Calu3 (cell line): ENCODE results near the gene ARL5B. TPM values are rescaled to one million over a fixed set of nuclear protein-coding genes. Genes with fewer than 3 reads are reported as not detected.

ENCODE experiments used
- BruUV-seq: library from RNA; stranded (reverse); fragments of 400-500 nt; replicated peaks from 2 replicates; lab custom pipeline; 2021; lab: Mats Ljungman, UMichigan
- CTCF ChIA-PET: fragments of 300-600 bp; sonication (Branson Sonifier 250); formaldehyde crosslinking; loops from one replicate; lab custom pipeline; 2022; ENCODE audit warnings: antibody characterized with exemption; lab: Charles Lee
- DNase-seq: peaks from one replicate; pipeline ENCODE4 v3.0.0; 2022
- H3K27ac Mint-ChIP-seq: one replicate; pipeline ENCODE4 v1.8.0; 2022; ENCODE audit warnings: mixed read lengths; ENCODE audit not compliant: unreplicated experiment
- H3K27me3 Mint-ChIP-seq: one replicate; pipeline ENCODE4 v1.8.0; 2022; ENCODE audit warnings: mixed read lengths; ENCODE audit not compliant: unreplicated experiment
- H3K36me3 Mint-ChIP-seq: one replicate; pipeline ENCODE4 v1.8.0; 2022; ENCODE audit warnings: mild to moderate bottlenecking, moderate library complexity, mixed read lengths; ENCODE audit not compliant: insufficient read depth, unreplicated experiment
- H3K4me1 Mint-ChIP-seq: one replicate; pipeline ENCODE4 v1.8.0; 2022; ENCODE audit warnings: mild to moderate bottlenecking, low read depth, mixed read lengths; ENCODE audit not compliant: unreplicated experiment
- H3K4me3 Mint-ChIP-seq: one replicate; pipeline ENCODE4 v1.8.0; 2022; ENCODE audit warnings: mild to moderate bottlenecking, low read depth, moderate library complexity, mixed read lengths; ENCODE audit not compliant: unreplicated experiment
- H3K9me3 Mint-ChIP-seq: one replicate; pipeline ENCODE4 v1.8.0; 2022; ENCODE audit warnings: low read depth, mixed read lengths; ENCODE audit not compliant: unreplicated experiment
- intact Hi-C: fragments of 100-400 bp; cut with micrococcal nuclease; formaldehyde crosslinking; loops from one replicate; pipeline ENCODE4 v1.10.0; 2022; ENCODE audit not compliant: unreplicated experiment
- total RNA-seq: library from RNA; stranded (reverse); gene quantifications from 2 replicates; pipeline ENCODE4 v1.2.3, GENCODE V29; 2022
- TF ChIP-seq, protein P1 (sequence below): fragments of 200-600 bp; IDR thresholded peaks from one replicate; pipeline ENCODE4 v1.8.0; 2022; ENCODE audit warnings: antibody characterized with exemption; ENCODE audit not compliant: unreplicated experiment

ARL5B gene
- total RNA-seq, 1 experiment from 2014 or later = 15.3 TPM

DNA sequence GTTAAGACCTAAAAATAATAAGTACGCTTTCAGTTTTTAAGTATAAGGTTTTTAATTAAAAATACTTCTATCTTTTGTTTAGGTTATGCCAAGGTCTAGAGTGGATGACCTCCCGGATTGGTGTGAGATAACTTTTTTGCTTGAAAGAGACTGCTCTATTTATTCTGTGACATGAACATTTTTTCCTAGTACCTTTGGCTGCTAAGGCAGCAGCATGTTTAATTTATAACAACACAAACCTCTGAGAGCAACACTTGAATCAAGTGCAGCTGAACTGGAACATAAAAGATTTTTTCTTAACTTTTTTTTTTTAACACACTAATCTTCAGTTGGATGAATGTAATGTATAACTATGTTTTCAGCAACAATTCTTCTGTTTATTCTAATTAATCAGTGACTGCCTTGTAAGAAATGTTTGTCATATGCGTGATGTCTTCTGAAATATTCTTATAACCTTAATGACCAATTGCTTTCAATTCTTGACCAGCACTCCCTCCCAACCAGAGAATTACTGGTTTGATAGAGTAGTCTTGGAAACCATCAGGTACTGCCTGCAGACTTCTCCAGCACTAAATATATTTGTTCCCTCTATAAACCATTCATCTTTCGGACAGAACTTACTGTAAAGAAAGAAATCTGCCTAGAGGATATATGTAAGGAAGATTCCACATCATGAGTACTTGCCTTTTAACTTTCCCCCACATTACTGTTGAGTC is 16.0 kb downstream of the ARL5B start:
- intact Hi-C loops = no loop called here
- no peak overlapping the region for H3K27ac Mint-ChIP-seq
- TF ChIP-seq, protein P1, sequence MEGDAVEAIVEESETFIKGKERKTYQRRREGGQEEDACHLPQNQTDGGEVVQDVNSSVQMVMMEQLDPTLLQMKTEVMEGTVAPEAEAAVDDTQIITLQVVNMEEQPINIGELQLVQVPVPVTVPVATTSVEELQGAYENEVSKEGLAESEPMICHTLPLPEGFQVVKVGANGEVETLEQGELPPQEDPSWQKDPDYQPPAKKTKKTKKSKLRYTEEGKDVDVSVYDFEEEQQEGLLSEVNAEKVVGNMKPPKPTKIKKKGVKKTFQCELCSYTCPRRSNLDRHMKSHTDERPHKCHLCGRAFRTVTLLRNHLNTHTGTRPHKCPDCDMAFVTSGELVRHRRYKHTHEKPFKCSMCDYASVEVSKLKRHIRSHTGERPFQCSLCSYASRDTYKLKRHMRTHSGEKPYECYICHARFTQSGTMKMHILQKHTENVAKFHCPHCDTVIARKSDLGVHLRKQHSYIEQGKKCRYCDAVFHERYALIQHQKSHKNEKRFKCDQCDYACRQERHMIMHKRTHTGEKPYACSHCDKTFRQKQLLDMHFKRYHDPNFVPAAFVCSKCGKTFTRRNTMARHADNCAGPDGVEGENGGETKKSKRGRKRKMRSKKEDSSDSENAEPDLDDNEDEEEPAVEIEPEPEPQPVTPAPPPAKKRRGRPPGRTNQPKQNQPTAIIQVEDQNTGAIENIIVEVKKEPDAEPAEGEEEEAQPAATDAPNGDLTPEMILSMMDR = no peak

DNA sequence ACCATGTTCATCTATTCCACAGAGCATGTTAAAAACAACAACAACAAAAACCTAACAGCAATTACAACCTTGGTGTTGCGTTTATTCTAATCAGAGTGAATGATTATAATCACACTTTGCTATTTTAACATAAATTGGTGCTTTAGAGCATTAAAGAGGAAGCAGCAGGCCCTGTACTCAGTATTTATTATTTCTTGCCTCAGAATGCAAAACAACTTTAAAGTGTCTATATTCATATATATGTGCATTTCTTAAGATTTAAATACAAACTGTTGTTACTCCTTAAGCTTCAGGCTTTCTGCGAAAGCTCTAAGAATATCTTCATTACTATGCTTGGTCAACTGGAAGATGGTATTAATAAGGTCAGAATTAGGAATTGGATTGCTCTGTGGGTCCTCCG is 21.5 kb downstream of the ARL5B start:
- no TSS peak for BruUV-seq
- CTCF ChIA-PET = no interaction called here

More for the DNA sequence above, 16.0 kb downstream of the ARL5B start:
- Mint-ChIP-seq H3K9me3 (no peaks in the 10 kb centered on the region), H3K4me1 (no peaks in the 10 kb centered on the region), H3K27me3 (no peaks in the 10 kb centered on the region), H3K4me3 (no peak overlapping the region), H3K36me3 (peaks cover 21% of the 10 kb centered on the region)
- DNase-seq = no peak
- CTCF ChIA-PET = no interaction called here
- BruUV-seq = no TSS peak

DNA sequence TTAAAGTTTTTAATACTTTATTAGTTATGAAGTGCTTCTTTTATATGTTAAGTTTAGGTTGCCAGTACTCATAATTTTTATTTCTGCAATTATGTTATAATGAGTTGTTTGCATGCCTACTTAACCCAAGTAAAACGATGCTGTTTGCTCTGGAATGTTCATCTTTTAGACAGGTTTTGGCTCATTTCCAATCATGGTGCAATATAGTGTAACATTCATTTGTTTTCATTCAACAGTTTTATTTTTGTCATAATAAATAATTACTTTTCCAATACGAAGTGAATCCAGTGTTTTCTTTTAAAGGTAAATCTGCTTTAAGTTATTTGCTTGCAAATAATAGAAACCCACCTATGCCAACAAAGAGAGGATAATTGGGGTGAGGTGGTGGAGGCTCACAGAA is 22.1 kb downstream of the ARL5B start:
- Mint-ChIP-seq H3K9me3 (no peaks in the 10 kb centered on the region), H3K27ac (peak overlapping the region; percentile 79), H3K36me3 (peaks cover 28% of the 10 kb centered on the region), H3K27me3 (no peaks in the 10 kb centered on the region), H3K4me3 (no peak overlapping the region), H3K4me1 (peaks cover 43% of the 10 kb centered on the region)
- no peak for DNase-seq
- BruUV-seq = no TSS peak
- TF ChIP-seq, protein P1 = no peak
- intact Hi-C loops = no loop called here
- CTCF ChIA-PET = no interaction called here

More for the DNA sequence above, 21.5 kb downstream of the ARL5B start:
- H3K27me3 Mint-ChIP-seq = no peaks in the 10 kb centered on the region
- peak overlapping the region; percentile 79 for H3K27ac Mint-ChIP-seq
- intact Hi-C loops = no loop called here
- TF ChIP-seq, protein P1 = no peak
- H3K36me3 Mint-ChIP-seq = peaks cover 28% of the 10 kb centered on the region
- no peak overlapping the region for H3K4me3 Mint-ChIP-seq
- peaks cover 43% of the 10 kb centered on the region for H3K4me1 Mint-ChIP-seq
- no peaks in the 10 kb centered on the region for H3K9me3 Mint-ChIP-seq
- no peak for DNase-seq

DNA sequence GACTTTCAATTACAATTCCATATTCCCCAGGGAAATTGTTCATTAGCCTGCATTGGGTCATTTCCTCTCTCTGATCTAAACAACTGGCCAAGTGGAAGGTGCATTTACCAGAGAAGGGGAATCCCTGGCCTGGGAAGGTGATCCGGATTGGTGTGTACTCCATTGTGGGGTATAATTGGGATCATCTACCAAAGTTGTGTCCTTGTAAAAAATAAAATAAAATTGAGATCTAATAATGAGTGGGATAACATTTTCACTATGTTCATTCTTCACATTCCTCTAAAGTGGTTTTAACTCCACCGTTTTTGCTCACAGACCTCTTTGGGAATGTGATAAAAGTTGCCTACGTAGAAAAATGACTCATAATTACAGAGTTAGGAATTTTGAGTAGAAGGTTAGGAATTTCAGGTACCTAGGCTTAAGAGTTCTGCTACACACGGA is 22.8 kb downstream of the ARL5B start:
- intact Hi-C loops = no loop called here
- Mint-ChIP-seq H3K4me3 (no peak overlapping the region), H3K27me3 (no peaks in the 10 kb centered on the region), H3K36me3 (peaks cover 28% of the 10 kb centered on the region), H3K9me3 (no peaks in the 10 kb centered on the region), H3K27ac (peak overlapping the region; percentile 79), H3K4me1 (peaks cover 43% of the 10 kb centered on the region)
- BruUV-seq = no TSS peak
- no peak for DNase-seq
- TF ChIP-seq, protein P1 = no peak
- CTCF ChIA-PET = no interaction called here
